BLaER1 treated with 17β-estradiol and CSF1 and Interleukin-3, amounts not matched to agents 10 nM and 100 nM (cell line): ENCODE results near the gene INPP5E.

Experiments
- H3K27ac ChIP-seq, 11 experiments: shearing (Covaris generic); formaldehyde crosslinking; 2 replicates each; pipeline ENCODE4 v1.8.1; 2022
- H3K27me3 ChIP-seq, 11 experiments: shearing (Covaris generic); formaldehyde crosslinking; 2 replicates each; pipeline ENCODE4 v1.8.1; 2022
- H3K36me3 ChIP-seq, 11 experiments: shearing (Covaris generic); formaldehyde crosslinking; 2 replicates each; pipeline ENCODE4 v1.8.1; 2022
- H3K4me1 ChIP-seq, 10 experiments: shearing (Covaris generic); formaldehyde crosslinking; 2 replicates each; pipeline ENCODE4 v1.8.1; 2022
- H3K4me2 ChIP-seq, 11 experiments: shearing (Covaris generic); formaldehyde crosslinking; 2 replicates each; pipeline ENCODE4 v1.8.1; 2022
- H3K4me3 ChIP-seq, 10 experiments: shearing (Covaris generic); formaldehyde crosslinking; 2 replicates each; pipeline ENCODE4 v1.8.1; 2022
- H3K9ac ChIP-seq, 11 experiments: shearing (Covaris generic); formaldehyde crosslinking; 2 replicates each; pipeline ENCODE4 v1.8.1; 2022
- H3K9me3 ChIP-seq, 11 experiments: shearing (Covaris generic); formaldehyde crosslinking; replicated peaks in 1 of 11; 2 replicates each; pipeline ENCODE4 v1.8.1; 2022
- H4K20me1 ChIP-seq, 11 experiments: shearing (Covaris generic); formaldehyde crosslinking; 2 replicates each; pipeline ENCODE4 v1.8.1; 2022
- Cebpa-rat ChIP-seq, 11 experiments: shearing (Covaris generic); IDR thresholded peaks; 2 replicates each; pipeline ENCODE4 v1.8.1; 2022

Gene INPP5E

GRCh38 chr9:136467766-136468165 is 28.1 kb upstream of the INPP5E start:
- H3K27ac ChIP-seq = no peak overlapping the region
- TF ChIP-seq Cebpa-rat (IDR thresholded peaks at IDR 0.05) = no peak
- no peak overlapping the region for H3K4me2 ChIP-seq
- peaks cover 100% of the 10 kb centered on the region in 11 experiments for H3K36me3 ChIP-seq
- peak overlapping the region in 2 of 11 experiments; percentile 7 to 23; a peak in 1 of 22 replicates for H3K9ac ChIP-seq
- no peak overlapping the region for H3K4me3 ChIP-seq
- peaks cover 66 to 100% (median 98%) of the 10 kb centered on the region in 11 experiments; a peak in 21 of 22 replicates for H4K20me1 ChIP-seq
- no peaks in the 10 kb centered on the region for H3K9me3 ChIP-seq
- peaks cover 0 to 8% (median 6%) of the 10 kb centered on the region in 10 experiments; a peak in 13 of 20 replicates for H3K4me1 ChIP-seq
- no peaks in the 10 kb centered on the region for H3K27me3 ChIP-seq

GRCh38 chr9:136466155-136466541 is 26.5 kb upstream of the INPP5E start:
- Histone ChIP-seq H3K36me3 (peaks cover 100% of the 10 kb centered on the region in 11 experiments), H3K9me3 (no peaks in the 10 kb centered on the region), H3K4me1 (no peaks in the 10 kb centered on the region), H3K27me3 (no peaks in the 10 kb centered on the region), H3K4me3 (no peak overlapping the region), H3K9ac (no peak overlapping the region), H4K20me1 (peaks cover 63 to 100% (median 98%) of the 10 kb centered on the region in 11 experiments; a peak in 21 of 22 replicates), H3K27ac (no peak overlapping the region), H3K4me2 (no peak overlapping the region)
- no peak for TF ChIP-seq Cebpa-rat (IDR thresholded peaks at IDR 0.05)

- H3K4me2 ChIP-seq = no peak overlapping the region
- no peaks in the 10 kb centered on the region for H3K27me3 ChIP-seq
- no peaks in the 10 kb centered on the region for H3K4me1 ChIP-seq
- peaks cover 100% of the 10 kb centered on the region in 11 experiments for H3K36me3 ChIP-seq
- H3K4me3 ChIP-seq = no peak overlapping the region
- no peak overlapping the region for H3K9ac ChIP-seq
- no peak overlapping the region for H3K27ac ChIP-seq
- peaks cover 63 to 100% (median 98%) of the 10 kb centered on the region in 11 experiments; a peak in 21 of 22 replicates for H4K20me1 ChIP-seq
- no peaks in the 10 kb centered on the region for H3K9me3 ChIP-seq
- TF ChIP-seq Cebpa-rat (IDR thresholded peaks at IDR 0.05) = no peak
These were observed 26.0 kb upstream of the INPP5E start for GRCh38 chr9:136465500-136466154.

GRCh38 chr9:136464241-136464640 is 24.6 kb upstream of the INPP5E start:
- TF ChIP-seq Cebpa-rat (IDR thresholded peaks at IDR 0.05) = no peak
- Histone ChIP-seq H4K20me1 (peaks cover 51 to 99% (median 92%) of the 10 kb centered on the region in 11 experiments; a peak in 20 of 22 replicates), H3K9me3 (no peaks in the 10 kb centered on the region), H3K4me3 (no peak overlapping the region), H3K4me1 (no peaks in the 10 kb centered on the region), H3K27ac (no peak overlapping the region), H3K36me3 (peaks cover 99 to 100% (median 100%) of the 10 kb centered on the region in 11 experiments), H3K9ac (no peak overlapping the region), H3K27me3 (no peaks in the 10 kb centered on the region), H3K4me2 (no peak overlapping the region)

GRCh38 chr9:136463578-136463977 is 23.9 kb upstream of the INPP5E start:
- H3K36me3 ChIP-seq = peaks cover 99 to 100% (median 100%) of the 10 kb centered on the region in 11 experiments
- no peaks in the 10 kb centered on the region for H3K4me1 ChIP-seq

GRCh38 chr9:136462664-136463063 is 23.0 kb upstream of the INPP5E start:
- no peak for TF ChIP-seq Cebpa-rat (IDR thresholded peaks at IDR 0.05)
- peaks cover 39 to 99% (median 78%) of the 10 kb centered on the region in 11 experiments; a peak in 20 of 22 replicates for H4K20me1 ChIP-seq
- no peak overlapping the region for H3K9ac ChIP-seq
- no peaks in the 10 kb centered on the region for H3K9me3 ChIP-seq
- H3K36me3 ChIP-seq = peaks cover 99 to 100% (median 100%) of the 10 kb centered on the region in 11 experiments
- H3K27ac ChIP-seq = no peak overlapping the region
- H3K4me2 ChIP-seq = no peak overlapping the region
- H3K4me3 ChIP-seq = no peak overlapping the region
- H3K27me3 ChIP-seq = no peaks in the 10 kb centered on the region
- no peaks in the 10 kb centered on the region for H3K4me1 ChIP-seq

More at GRCh38 chr9:136463578-136463977, 23.9 kb upstream of the INPP5E start:
- no peaks in the 10 kb centered on the region for H3K9me3 ChIP-seq
- no peaks in the 10 kb centered on the region for H3K27me3 ChIP-seq
- H3K9ac ChIP-seq = no peak overlapping the region
- H3K4me3 ChIP-seq = no peak overlapping the region
- TF ChIP-seq Cebpa-rat (IDR thresholded peaks at IDR 0.05) = no peak
- H3K27ac ChIP-seq = no peak overlapping the region
- H4K20me1 ChIP-seq = peaks cover 44 to 99% (median 86%) of the 10 kb centered on the region in 11 experiments; a peak in 20 of 22 replicates
- no peak overlapping the region for H3K4me2 ChIP-seq

- Histone ChIP-seq H3K9ac (no peak overlapping the region), H3K4me3 (no peak overlapping the region), H3K36me3 (peaks cover 99 to 100% (median 100%) of the 10 kb centered on the region in 11 experiments), H4K20me1 (peaks cover 37 to 99% (median 79%) of the 10 kb centered on the region in 11 experiments; a peak in 21 of 22 replicates), H3K4me2 (no peak overlapping the region), H3K9me3 (no peaks in the 10 kb centered on the region), H3K4me1 (peaks cover 0 to 7% (median 1%) of the 10 kb centered on the region in 10 experiments; a peak in 10 of 20 replicates), H3K27ac (no peak overlapping the region), H3K27me3 (no peaks in the 10 kb centered on the region)
- TF ChIP-seq Cebpa-rat (IDR thresholded peaks at IDR 0.05) = no peak
These were observed 21.2 kb upstream of the INPP5E start for GRCh38 chr9:136460772-136461325.

GRCh38 chr9:136459425-136459824 is 19.8 kb upstream of the INPP5E start:
- Histone ChIP-seq H3K4me1 (peaks cover 6 to 21% (median 16%) of the 10 kb centered on the region in 10 experiments; a peak in 19 of 20 replicates), H3K4me2 (no peak overlapping the region), H3K9ac (no peak overlapping the region), H4K20me1 (peaks cover 42 to 99% (median 80%) of the 10 kb centered on the region in 11 experiments; a peak in 21 of 22 replicates), H3K9me3 (no peaks in the 10 kb centered on the region), H3K27me3 (no peaks in the 10 kb centered on the region), H3K36me3 (peaks cover 99 to 100% (median 100%) of the 10 kb centered on the region in 11 experiments), H3K4me3 (no peak overlapping the region), H3K27ac (no peak overlapping the region)
- no peak for TF ChIP-seq Cebpa-rat (IDR thresholded peaks at IDR 0.05)

- TF ChIP-seq Cebpa-rat (IDR thresholded peaks at IDR 0.05) = no peak
- peaks cover 10 to 41% (median 36%) of the 10 kb centered on the region in 10 experiments; a peak in 19 of 20 replicates for H3K4me1 ChIP-seq
- H4K20me1 ChIP-seq = peaks cover 47 to 99% (median 78%) of the 10 kb centered on the region in 11 experiments; a peak in 21 of 22 replicates
- H3K27ac ChIP-seq = no peak overlapping the region
- H3K4me3 ChIP-seq = no peak overlapping the region
- no peaks in the 10 kb centered on the region for H3K9me3 ChIP-seq
- no peak overlapping the region for H3K4me2 ChIP-seq
- no peaks in the 10 kb centered on the region for H3K27me3 ChIP-seq
- H3K9ac ChIP-seq = no peak overlapping the region
- H3K36me3 ChIP-seq = peaks cover 94 to 100% (median 100%) of the 10 kb centered on the region in 11 experiments
These were observed 17.7 kb upstream of the INPP5E start for GRCh38 chr9:136457326-136457725.
